Measurements from ENCODE around the gene EML6.

Gene EML6

GRCh38 chr2:55011831-55012671, 288.6 kb downstream of the EML6 start:
- no peak for DNase-seq

GRCh38 chr2:55012672-55013484, 289.4 kb downstream of the EML6 start:
- no peak for DNase-seq

GRCh38 chr2:55013936-55014335, 290.5 kb downstream of the EML6 start:
- peak in 1 of 2 donors; percentile 16 for DNase-seq

GRCh38 chr2:55014962-55015939, 291.8 kb downstream of the EML6 start:
- peak; percentile 32 to 83 for DNase-seq

GRCh38 chr2:55017428-55017827, 294.0 kb downstream of the EML6 start:
- no peak for DNase-seq

GRCh38 chr2:55017880-55018279, 294.4 kb downstream of the EML6 start:
- DNase-seq: no peak

GRCh38 chr2:55018619-55019018, 295.2 kb downstream of the EML6 start:
- no peak for DNase-seq

- DNase-seq: no peak
Observed at GRCh38 chr2:55019526-55020258, 296.2 kb downstream of the EML6 start.

Data from hippocampal formation (tissue), 2 donors.